Right lobe of liver (tissue), 6 donors: ENCODE data around the gene SMARCC2. TPM values are rescaled to one million over a fixed set of nuclear protein-coding genes. Genes with fewer than 3 reads are reported as not detected.

Experiments used
- ATAC-seq, 4 donors: fragments of 200-7000 bp; cut with Tn5 transposase; one replicate each; pipeline ENCODE4 v1.9.1; 2020; ENCODE audit warnings: mild to moderate bottlenecking in 4 of 4, moderate library complexity in 4 of 4
- DNase-seq, 3 donors: peaks; one replicate each; pipeline ENCODE4 v3.0.0-alpha.2; 2020
- H3K27ac ChIP-seq, 3 donors: fragments of 200-600 bp; one replicate each; pipeline ENCODE4 v1.8.0; 2022
- H3K27me3 ChIP-seq, 2 donors: fragments of 200-600 bp; one replicate each; pipeline ENCODE4 v1.8.0; 2022
- H3K36me3 ChIP-seq, 4 donors: fragments of 200-600 bp; sonication (generic) in 1 of 4; one replicate each; pipeline versions ENCODE4 v1.5.1 to v1.8.0; 2017 to 2022; ENCODE audit warnings: control low read depth in 1 of 4
- H3K4me1 ChIP-seq, 4 donors: fragments of 200-600 bp; sonication (generic) in 1 of 4; one replicate each; pipeline versions ENCODE4 v1.5.1 to v1.8.0; 2017 to 2022; ENCODE audit warnings: control low read depth in 1 of 4
- H3K4me3 ChIP-seq, 3 donors: fragments of 200-600 bp; one replicate each; pipeline ENCODE4 v1.8.0; 2022
- H3K9me3 ChIP-seq, 4 donors: fragments of 200-600 bp; sonication (generic) in 1 of 4; one replicate each; pipeline versions ENCODE4 v1.5.1 to v1.8.0; 2017 to 2022; ENCODE audit warnings: control low read depth in 1 of 4
- CTCF ChIP-seq, 4 donors: fragments of 200-600 bp in 3 of 4; fragments of 450-650 bp in 1 of 4; IDR thresholded peaks; one replicate each; pipeline versions ENCODE4 v1.5.1 to v1.8.0; 2016 to 2022; ENCODE audit warnings: antibody characterized with exemption in 4 of 4, mild to moderate bottlenecking in 2 of 4
- POLR2A ChIP-seq: fragments of 450-650 bp; IDR thresholded peaks from one replicate; pipeline ENCODE4 v1.6.1; 2017; ENCODE audit warnings: antibody characterized with exemption, mild to moderate bottlenecking
- WGBS: methylation state at CpG from one replicate; pipeline ENCODE4 v1.1.6; 2018; ENCODE audit warnings: low coverage, low lambda C conversion rate; ENCODE audit not compliant: insufficient coverage; ENCODE audit errors: missing lambda C conversion rate; 5-methylcytosine and 5-hydroxymethylcytosine counted together
- intact Hi-C, 2 donors: fragments of 100-400 bp; cut with DNase I; formaldehyde crosslinking; loops; one replicate each; pipeline versions ENCODE4 v1.11.2 to v1.14.1; 2022
- total RNA-seq, 6 experiments: library from RNA; depleted of rRNA in 2 of 6; stranded (reverse); fragments of >200 nt in 2 of 6; fragmentation: NEBNext Ultra II Directional in 3 of 6; extraction: Animal tissue kit (Norgen Biotek cat#: 25700) in 3 of 6; gene quantifications; one replicate each; pipeline versions ENCODE4 v1.1.0 to v1.2.4, GENCODE V29; 2016 to 2023
- donor health status: DM: no; HTN: yes; CAD: no.
- donor health status: DM: no; HTN: no; CAD: no.
- donor health status: DM: no; HTN: no; CAD: no.
- donor health status: DM: no; HTN: yes; CAD: no.
- donor health status: DM: no; HTN: yes; CAD: no.

SMARCC2 gene
- total RNA-seq, 6 experiments from 2014 or later = 17.9 to 40.8 (median 25.7) TPM

DNA sequence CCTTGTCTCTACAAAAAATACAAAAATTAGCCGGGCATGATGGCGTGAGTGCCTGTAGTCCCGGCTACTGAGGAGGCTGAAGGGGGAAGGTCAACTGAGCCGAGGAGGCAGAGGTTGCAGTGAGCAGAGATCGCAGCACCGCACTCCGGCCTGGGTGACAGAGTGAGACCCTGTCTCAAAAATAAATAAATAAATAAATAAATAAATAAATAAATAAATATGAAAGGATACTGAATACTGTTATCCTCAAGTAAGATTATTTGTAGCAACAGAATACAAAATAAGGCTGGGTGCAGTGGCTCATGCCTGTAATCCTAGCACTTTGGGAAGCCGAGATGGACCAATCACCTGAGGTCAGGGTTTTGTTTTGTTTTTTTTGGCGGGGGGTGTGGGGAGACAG lies 30.6 kb upstream of the SMARCC2 start:
- Histone ChIP-seq H3K27me3 (no peaks in the 10 kb centered on the region), H3K4me3 (no peak overlapping the region), H3K4me1 (peaks cover 0 to 24% (median 7%) of the 10 kb centered on the region in 4 donors), H3K27ac (no peak overlapping the region), H3K9me3 (no peaks in the 10 kb centered on the region), H3K36me3 (peaks cover 0 to 10% (median 2%) of the 10 kb centered on the region in 4 donors)
- TF ChIP-seq CTCF (IDR thresholded peaks at IDR 0.05) (no peak), POLR2A (no peak)
- 69% methylated on average over 5 of the region's 9 CpGs for WGBS
- ATAC-seq (no peak), DNase-seq (no peak)
- intact Hi-C loops = no loop called here

DNA sequence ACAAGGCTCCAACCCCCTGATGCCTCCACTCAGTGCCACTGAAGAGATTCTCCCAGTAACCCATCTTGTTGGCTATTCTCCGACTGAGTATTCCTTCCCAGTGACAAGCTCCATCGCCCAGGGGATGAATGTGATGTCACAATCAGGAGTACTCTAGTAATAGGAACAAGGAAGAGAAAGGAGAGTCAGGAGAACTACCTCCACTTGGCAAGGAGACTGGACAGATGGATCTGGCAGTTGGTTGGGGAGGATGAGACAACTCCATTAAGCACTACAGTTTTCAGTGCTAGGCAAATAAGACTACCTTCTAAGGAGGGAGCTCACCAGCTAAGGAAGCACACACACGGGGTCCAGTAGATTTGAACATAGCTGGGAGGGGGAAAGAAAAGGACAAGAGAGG lies 27.2 kb upstream of the SMARCC2 start:
- WGBS = 85% methylated on average over 2 of the region's 3 CpGs

DNA sequence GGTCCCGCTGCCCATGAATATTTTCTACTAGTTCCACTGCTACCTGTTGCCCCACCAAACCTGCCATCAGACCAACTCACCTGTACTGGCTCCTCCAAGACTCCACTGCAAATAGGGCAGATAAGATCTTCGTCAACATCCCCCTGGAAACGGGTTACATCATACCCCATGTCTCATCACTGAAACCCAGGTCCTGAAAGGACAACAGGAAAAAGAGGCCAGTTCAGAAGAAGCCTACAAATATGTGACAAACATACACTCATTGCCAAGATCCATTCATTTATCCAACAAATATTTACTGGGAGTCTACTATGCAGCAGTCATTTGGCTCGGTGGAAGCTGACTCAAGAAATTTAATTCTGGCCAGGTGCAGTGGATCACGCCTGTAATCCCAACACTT lies 24.6 kb upstream of the SMARCC2 start:
- ATAC-seq (peak in 1 of 4 donors; percentile 73), DNase-seq (no peak)
- intact Hi-C loops = no loop called here

More for the DNA sequence above, 27.2 kb upstream of the SMARCC2 start:
- Histone ChIP-seq H3K27me3 (no peaks in the 10 kb centered on the region), H3K27ac (no peak overlapping the region), H3K36me3 (peaks cover 4 to 40% (median 15%) of the 10 kb centered on the region in 4 donors), H3K4me1 (peaks cover 0 to 9% (median 0%) of the 10 kb centered on the region in 4 donors), H3K9me3 (no peaks in the 10 kb centered on the region), H3K4me3 (no peak overlapping the region)
- intact Hi-C loops = no loop called here
- ATAC-seq (no peak), DNase-seq (no peak)
- TF ChIP-seq CTCF (IDR thresholded peaks at IDR 0.05) = no peak
- TF ChIP-seq POLR2A = no peak

DNA sequence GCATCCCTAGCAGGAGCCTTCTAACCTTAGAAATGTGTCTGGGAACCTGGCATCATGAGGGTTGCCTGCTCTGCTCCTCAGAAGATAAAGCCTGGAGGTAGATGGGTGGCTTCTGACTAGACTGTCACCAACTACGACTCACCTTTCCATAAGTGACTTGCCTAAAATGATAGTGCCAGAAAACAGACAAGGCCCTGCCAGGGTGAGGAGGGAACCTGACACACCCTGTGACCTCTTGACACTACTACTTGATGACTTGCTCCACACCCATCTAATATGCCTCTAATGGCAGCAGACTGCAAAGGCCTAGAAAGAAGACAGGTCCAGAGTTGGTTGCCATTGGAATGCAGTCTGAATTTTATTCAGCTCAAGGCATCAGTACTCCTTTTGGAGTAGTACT lies 23.1 kb upstream of the SMARCC2 start:
- TF ChIP-seq POLR2A = no peak
- TF ChIP-seq CTCF (IDR thresholded peaks at IDR 0.05) = no peak
- intact Hi-C loops = no loop called here

More for the DNA sequence above, 24.6 kb upstream of the SMARCC2 start:
- WGBS = 73% methylated on average over 5 of the region's 5 CpGs
- no peak overlapping the region for H3K27ac ChIP-seq
- H3K36me3 ChIP-seq = peaks cover 12 to 64% (median 24%) of the 10 kb centered on the region in 4 donors
- H3K4me1 ChIP-seq = no peaks in the 10 kb centered on the region
- no peaks in the 10 kb centered on the region for H3K9me3 ChIP-seq
- no peaks in the 10 kb centered on the region for H3K27me3 ChIP-seq
- TF ChIP-seq CTCF (IDR thresholded peaks at IDR 0.05) (no peak), POLR2A (no peak)
- H3K4me3 ChIP-seq = no peak overlapping the region

DNA sequence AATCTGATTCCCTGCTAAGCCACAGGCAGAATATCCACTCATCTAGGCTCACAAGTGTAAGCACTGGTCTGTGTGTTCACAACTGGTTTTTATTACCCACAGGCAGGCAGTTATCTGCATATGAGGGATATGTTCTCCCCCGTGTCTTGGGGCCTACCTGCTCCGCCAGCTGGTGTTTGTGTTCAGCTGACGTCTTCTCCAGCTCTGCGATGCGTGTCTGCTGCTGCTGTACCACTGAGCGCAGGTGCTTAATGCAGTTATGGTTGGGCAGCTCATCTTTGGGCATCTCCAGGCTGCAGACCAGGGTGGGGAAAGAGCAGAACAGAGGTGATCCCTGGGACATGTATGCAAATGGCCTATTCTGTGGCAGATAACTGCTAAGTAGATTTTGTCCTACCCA lies 18.7 kb upstream of the SMARCC2 start:
- H3K27me3 ChIP-seq = no peaks in the 10 kb centered on the region
- 96% methylated on average over 5 of the region's 6 CpGs for WGBS
- ATAC-seq (no peak), DNase-seq (no peak)
- no peak overlapping the region for H3K4me3 ChIP-seq
- peaks cover 12 to 67% (median 31%) of the 10 kb centered on the region in 4 donors for H3K36me3 ChIP-seq
- H3K4me1 ChIP-seq = no peaks in the 10 kb centered on the region
- no peaks in the 10 kb centered on the region for H3K9me3 ChIP-seq
- no peak overlapping the region for H3K27ac ChIP-seq
- TF ChIP-seq POLR2A (no peak), CTCF (IDR thresholded peaks at IDR 0.05) (no peak)
- intact Hi-C loops = no loop called here

More for the DNA sequence above, 23.1 kb upstream of the SMARCC2 start:
- DNase-seq = no peak
- Histone ChIP-seq H3K27ac (no peak overlapping the region), H3K4me1 (no peaks in the 10 kb centered on the region), H3K9me3 (no peaks in the 10 kb centered on the region), H3K4me3 (no peak overlapping the region), H3K27me3 (no peaks in the 10 kb centered on the region), H3K36me3 (peaks cover 12 to 75% (median 31%) of the 10 kb centered on the region in 4 donors)
- WGBS = 100% methylated on average over 1 of the region's 1 CpG
- no peak for ATAC-seq
